ENCODE measurements around the gene PSEN2. TPM values are rescaled to one million over a fixed set of nuclear protein-coding genes. Genes with fewer than 3 reads are reported as not detected.

The PSEN2 gene
- polyA plus RNA-seq, 1 donor (not counting 4 experiments of a cell fraction or from before 2014, with no cell fraction given): 9.5 TPM

- no peak for DNase-seq (ENCODE audit: low read depth, low spot score)
- Histone ChIP-seq H3K27ac (ENCODE audit: control insufficient read depth, insufficient read depth, low read length) (no peak overlapping the region), H3K4me2 (ENCODE audit: control insufficient read depth, extremely low read depth, insufficient read depth, low read depth, low read length) (no peak overlapping the region), H3K4me3 (ENCODE audit: control insufficient read depth in 2 of 3, extremely low read depth in 1 of 3, insufficient read depth in 2 of 3, low read depth in 1 of 3, low read length in 3 of 3) (no peak overlapping the region), H3K9me1 (ENCODE audit: control insufficient read depth, extremely low read depth, insufficient read depth, low read length) (no peaks in the 10 kb centered on the region), H3K79me2 (ENCODE audit: control insufficient read depth, insufficient read depth, low read length) (no peaks in the 10 kb centered on the region), H3K9me3 (ENCODE audit: control insufficient read depth, low read depth, low read length) (no peaks in the 10 kb centered on the region), H3K27me3 (ENCODE audit: control insufficient read depth, extremely low read depth, insufficient read depth, low read length) (no peaks in the 10 kb centered on the region), H2AFZ (ENCODE audit: control insufficient read depth, low read length) (no peak overlapping the region), H3K36me3 (ENCODE audit: control insufficient read depth in 2 of 2, extremely low read depth in 1 of 2, insufficient read depth in 2 of 2, low read length in 2 of 2) (peaks cover 5 to 14% of the 10 kb centered on the region in 2 experiments), H3K4me1 (ENCODE audit: control insufficient read depth, extremely low read depth, insufficient read depth, low read length) (no peaks in the 10 kb centered on the region), H3K9ac (ENCODE audit: control insufficient read depth, extremely low read depth, insufficient read depth, low read length) (no peak overlapping the region), H4K20me1 (ENCODE audit: control insufficient read depth, extremely low read depth, insufficient read depth, low read length) (no peaks in the 10 kb centered on the region)
- dilution Hi-C loops (cut with MboI; ENCODE audit: extremely low pct_ligation_motif_present, low sequenced_read_pairs): loop anchor here (10.0 kb wide), 1 partner anchor 252 kb away; no protein-coding TSS in a partner anchor
- TF ChIP-seq EZH2 (IDR thresholded peaks at IDR 0.05; ENCODE audit: low read length) (no peak), CTCF (optimal IDR thresholded peaks at IDR 0.05 in 1 of 3, IDR thresholded peaks at IDR 0.05 in 1 of 3, conservative IDR thresholded peaks at IDR 0.05 in 1 of 3; ENCODE audit: extremely low read depth in 1 of 3, insufficient read depth in 2 of 3, low read length in 3 of 3) (no peak)
- FAIRE-seq: no peak
Observed at GRCh38 chr1:226887006-226887405, 16.6 kb downstream of the PSEN2 start.

GRCh38 chr1:226888021-226888420 lies 17.6 kb downstream of the PSEN2 start:
- Histone ChIP-seq H3K9ac (ENCODE audit: control insufficient read depth, extremely low read depth, insufficient read depth, low read length) (no peak overlapping the region), H2AFZ (ENCODE audit: control insufficient read depth, low read length) (no peak overlapping the region), H3K4me3 (ENCODE audit: control insufficient read depth in 2 of 3, extremely low read depth in 1 of 3, insufficient read depth in 2 of 3, low read depth in 1 of 3, low read length in 3 of 3) (no peak overlapping the region), H3K27me3 (ENCODE audit: control insufficient read depth, extremely low read depth, insufficient read depth, low read length) (no peaks in the 10 kb centered on the region), H3K27ac (ENCODE audit: control insufficient read depth, insufficient read depth, low read length) (no peak overlapping the region), H3K79me2 (ENCODE audit: control insufficient read depth, insufficient read depth, low read length) (no peaks in the 10 kb centered on the region), H3K9me1 (ENCODE audit: control insufficient read depth, extremely low read depth, insufficient read depth, low read length) (no peaks in the 10 kb centered on the region), H3K4me2 (ENCODE audit: control insufficient read depth, extremely low read depth, insufficient read depth, low read depth, low read length) (no peak overlapping the region), H3K36me3 (ENCODE audit: control insufficient read depth in 2 of 2, extremely low read depth in 1 of 2, insufficient read depth in 2 of 2, low read length in 2 of 2) (peaks cover 5 to 17% of the 10 kb centered on the region in 2 experiments), H3K9me3 (ENCODE audit: control insufficient read depth, low read depth, low read length) (no peaks in the 10 kb centered on the region), H4K20me1 (ENCODE audit: control insufficient read depth, extremely low read depth, insufficient read depth, low read length) (no peaks in the 10 kb centered on the region), H3K4me1 (ENCODE audit: control insufficient read depth, extremely low read depth, insufficient read depth, low read length) (no peaks in the 10 kb centered on the region)
- FAIRE-seq: no peak
- TF ChIP-seq EZH2 (IDR thresholded peaks at IDR 0.05; ENCODE audit: low read length) (no peak), CTCF (optimal IDR thresholded peaks at IDR 0.05 in 1 of 3, IDR thresholded peaks at IDR 0.05 in 1 of 3, conservative IDR thresholded peaks at IDR 0.05 in 1 of 3; ENCODE audit: extremely low read depth in 1 of 3, insufficient read depth in 2 of 3, low read length in 3 of 3) (no peak)
- no peak for DNase-seq (ENCODE audit: low read depth, low spot score)
- dilution Hi-C loops (cut with MboI; ENCODE audit: extremely low pct_ligation_motif_present, low sequenced_read_pairs): loop anchor here (10.0 kb wide), 1 partner anchor 253 kb away; no protein-coding TSS in a partner anchor
